H9 (cell line): ENCODE results near the gene CNNM1. TPM values are rescaled to one million over a fixed set of nuclear protein-coding genes. Genes with fewer than 3 reads are reported as not detected.

ENCODE experiments used
- DNase-seq: peaks from one replicate; pipeline ENCODE4 v3.0.0-alpha.2; 2017
- H2AFZ ChIP-seq: one replicate; pipeline ENCODE4 v1.6.1; 2013; ENCODE audit warnings: mild to moderate bottlenecking, low read length, control low read depth, moderate library complexity
- H2AK5ac ChIP-seq: 2 replicates; pipeline ENCODE4 v1.6.1; 2013; ENCODE audit warnings: low read length, control low read depth, mixed read lengths; ENCODE audit not compliant: insufficient read length
- H2BK120ac ChIP-seq: one replicate; pipeline ENCODE4 v1.6.1; 2013; ENCODE audit warnings: low read depth, mild to moderate bottlenecking, low read length, control low read depth, inconsistent platforms; ENCODE audit not compliant: poor library complexity, severe bottlenecking
- H2BK12ac ChIP-seq: 2 replicates; pipeline ENCODE4 v1.6.1; 2013; ENCODE audit warnings: low read length, control low read depth, mixed read lengths, low read depth; ENCODE audit not compliant: insufficient read length
- H2BK15ac ChIP-seq: 2 replicates; pipeline ENCODE4 v1.6.1; 2013; ENCODE audit warnings: low read depth, low read length, control low read depth
- H2BK20ac ChIP-seq: one replicate; pipeline ENCODE4 v1.6.1; 2013; ENCODE audit warnings: low read depth, mild to moderate bottlenecking, low read length, control low read depth, inconsistent platforms; ENCODE audit not compliant: poor library complexity, severe bottlenecking
- H2BK5ac ChIP-seq: 2 replicates; pipeline ENCODE4 v1.6.1; 2013; ENCODE audit warnings: low read length, control low read depth, mixed read lengths; ENCODE audit not compliant: insufficient read length
- H3K14ac ChIP-seq: 2 replicates; pipeline ENCODE4 v1.6.1; 2013; ENCODE audit warnings: low read length, control low read depth; ENCODE audit not compliant: insufficient read depth
- H3K18ac ChIP-seq: 2 replicates; pipeline ENCODE4 v1.6.1; 2013; ENCODE audit warnings: low read depth, mild to moderate bottlenecking, mixed read lengths, low read length, control low read depth; ENCODE audit not compliant: insufficient read length
- H3K23ac ChIP-seq: 2 replicates; pipeline ENCODE4 v1.6.1; 2013; ENCODE audit warnings: low read length, control low read depth, mixed read lengths, low read depth; ENCODE audit not compliant: insufficient read length
- H3K23me2 ChIP-seq: 2 replicates; pipeline ENCODE4 v1.6.1; 2013; ENCODE audit warnings: low read depth, mild to moderate bottlenecking, mixed read lengths, low read length, control low read depth; ENCODE audit not compliant: insufficient read length, poor library complexity, severe bottlenecking
- H3K27ac ChIP-seq: 2 replicates; pipeline ENCODE4 v1.5.1; 2013; ENCODE audit warnings: low read length, control low read depth, mixed read lengths, low read depth; ENCODE audit not compliant: insufficient read length
- H3K27me3 ChIP-seq: 2 replicates; pipeline ENCODE4 v1.6.1; 2013; ENCODE audit warnings: low read length, control low read depth, inconsistent platforms; ENCODE audit not compliant: insufficient read depth
- H3K4ac ChIP-seq: 2 replicates; pipeline ENCODE4 v1.6.1; 2013; ENCODE audit warnings: low read depth, mild to moderate bottlenecking, control low read depth, inconsistent platforms, low read length, moderate library complexity
- H3K4me1 ChIP-seq: 2 replicates; pipeline ENCODE4 v1.6.1; 2013; ENCODE audit warnings: low read length, control low read depth, inconsistent platforms; ENCODE audit not compliant: insufficient read depth
- H3K4me2 ChIP-seq: 2 replicates; pipeline ENCODE4 v1.6.1; 2013; ENCODE audit warnings: low read length, control low read depth, mixed read lengths; ENCODE audit not compliant: insufficient read length, insufficient read depth
- H3K56ac ChIP-seq: 2 replicates; pipeline ENCODE4 v1.6.1; 2013; ENCODE audit warnings: low read depth, mild to moderate bottlenecking, mixed read lengths, low read length, control low read depth; ENCODE audit not compliant: insufficient read length
- H3K79me1 ChIP-seq: 2 replicates; pipeline ENCODE4 v1.6.1; 2013; ENCODE audit warnings: low read depth, mild to moderate bottlenecking, moderate library complexity, low read length, control low read depth, inconsistent platforms; ENCODE audit not compliant: insufficient read depth, poor library complexity, severe bottlenecking
- H3K79me2 ChIP-seq: 2 replicates; pipeline ENCODE4 v1.6.1; 2013; ENCODE audit warnings: low read length, control low read depth, inconsistent platforms; ENCODE audit not compliant: insufficient read depth
- H3K9ac ChIP-seq: 2 replicates; pipeline ENCODE4 v1.6.1; 2013; ENCODE audit warnings: low read length, control low read depth, mixed read lengths; ENCODE audit not compliant: insufficient read length; ENCODE audit errors: extremely low read depth
- H3K9me3 ChIP-seq: one replicate; pipeline ENCODE4 v1.6.1; 2013; ENCODE audit warnings: low read depth, low read length, inconsistent platforms; ENCODE audit not compliant: control insufficient read depth
- H3T11ph ChIP-seq: one replicate; pipeline ENCODE4 v1.6.1; 2013; ENCODE audit warnings: mild to moderate bottlenecking, low read length, control low read depth, inconsistent platforms
- H4K20me1 ChIP-seq: one replicate; pipeline ENCODE4 v1.6.1; 2013; ENCODE audit not compliant: control insufficient read depth, insufficient read length, insufficient read depth
- H4K5ac ChIP-seq: 2 replicates; pipeline ENCODE4 v1.6.1; 2013; ENCODE audit warnings: low read depth, mild to moderate bottlenecking, mixed read lengths, low read length, control low read depth; ENCODE audit not compliant: insufficient read length
- H4K8ac ChIP-seq: replicated peaks from 2 replicates; pipeline ENCODE4 v1.6.1; 2013; ENCODE audit warnings: low read length, control low read depth, mixed read lengths, low read depth; ENCODE audit not compliant: insufficient read length
- H4K91ac ChIP-seq: 2 replicates; pipeline ENCODE4 v1.6.1; 2013; ENCODE audit warnings: low read depth, mild to moderate bottlenecking, moderate library complexity, mixed read lengths, low read length, control low read depth; ENCODE audit not compliant: insufficient read length
- H3K27ac Mint-ChIP-seq, 3 experiments: 2 replicates in 2 of 3; 3 replicates in 1 of 3; pipeline ENCODE4 v1.8.0; 2020 to 2021; ENCODE audit warnings: mixed read lengths in 3 of 3, mild to moderate bottlenecking in 1 of 3, moderate library complexity in 1 of 3
- H3K27me3 Mint-ChIP-seq: 2 replicates; pipeline ENCODE4 v1.8.0; 2021; ENCODE audit warnings: low read depth, mild to moderate bottlenecking, moderate library complexity, mixed read lengths
- H3K36me3 Mint-ChIP-seq, 3 experiments: 2 replicates in 2 of 3; 3 replicates in 1 of 3; pipeline ENCODE4 v1.8.0; 2020 to 2021; ENCODE audit warnings: low read depth in 3 of 3, mixed read lengths in 3 of 3; ENCODE audit not compliant: insufficient read depth in 1 of 3
- H3K4me1 Mint-ChIP-seq, 2 experiments: 2 replicates each; pipeline ENCODE4 v1.8.0; 2020; ENCODE audit warnings: mixed read lengths in 2 of 2
- H3K4me3 Mint-ChIP-seq, 2 experiments: 2 replicates in 1 of 2; 3 replicates in 1 of 2; pipeline ENCODE4 v1.8.0; 2020 to 2021; ENCODE audit warnings: mild to moderate bottlenecking in 2 of 2, mixed read lengths in 2 of 2, moderate library complexity in 1 of 2
- H3K9me3 Mint-ChIP-seq, 2 experiments: 2 replicates in 1 of 2; 3 replicates in 1 of 2; pipeline ENCODE4 v1.8.0; 2020; ENCODE audit warnings: mild to moderate bottlenecking in 2 of 2, mixed read lengths in 2 of 2, moderate library complexity in 1 of 2
- WGBS: extraction: QIAGEN DNeasy Blood & Tissue Kit; methylation state at CpG from one replicate; pipeline ENCODE4 v1.1.7; 2013; ENCODE audit warnings: missing lambda C conversion rate, low lambda C conversion rate, mixed read lengths; ENCODE audit not compliant: insufficient read length; ENCODE audit errors: extremely low coverage; 5-methylcytosine and 5-hydroxymethylcytosine counted together
- total RNA-seq: library from RNA; stranded (reverse); gene quantifications from 2 replicates; pipeline ENCODE4 v1.2.1, GENCODE V29; 2021
- TF ChIP-seq, protein P1 (sequence below): fragments of 200-600 bp; sonication (generic); conservative IDR thresholded peaks from 3 replicates; pipeline ENCODE4 v1.8.0; 2021; ENCODE audit warnings: antibody characterized with exemption, mild to moderate bottlenecking

The CNNM1 gene
- total RNA-seq, 1 experiment from 2014 or later, result 0.35 TPM

DNA sequence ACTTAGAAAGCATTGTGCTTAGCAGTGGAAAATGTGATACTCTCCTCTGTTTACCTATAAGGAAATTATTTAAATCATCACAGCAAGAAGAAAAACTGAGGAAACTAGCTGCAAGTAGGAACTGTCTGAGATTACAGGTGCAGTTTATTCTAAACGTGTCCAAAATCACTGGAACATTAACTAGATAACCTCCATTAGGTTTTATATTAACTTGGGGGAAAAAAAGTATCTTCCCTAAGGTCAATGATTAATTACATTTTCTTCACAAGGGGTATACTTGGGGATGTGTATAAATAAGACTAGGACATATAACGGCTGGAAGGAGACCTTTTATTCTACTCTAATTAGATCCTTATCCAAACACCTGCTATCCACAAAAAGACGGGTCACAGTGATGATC, 97.5 kb downstream of the CNNM1 start:
- H2BK15ac ChIP-seq, result no peak overlapping the region
- peaks cover 6% of the 10 kb centered on the region; the same call in 1 of the 2 replicates for H3K79me2 ChIP-seq
- H3K27me3 ChIP-seq, result no peaks in the 10 kb centered on the region
- H2BK12ac ChIP-seq, result no peak overlapping the region
- H4K20me1 ChIP-seq, result no peaks in the 10 kb centered on the region
- no peaks in the 10 kb centered on the region for H3K9me3 ChIP-seq
- H2AFZ ChIP-seq, result no peak overlapping the region
- no peak overlapping the region for H2AK5ac ChIP-seq
- no peak overlapping the region for H4K8ac ChIP-seq
- no peak for DNase-seq
- H3K23me2 ChIP-seq, result peaks cover 8% of the 10 kb centered on the region
- peaks cover 10% of the 10 kb centered on the region for H3K79me1 ChIP-seq
- Mint-ChIP-seq H3K27me3 (no peaks in the 10 kb centered on the region; the same call in 1 of the 2 replicates), H3K9me3 (no peaks in the 10 kb centered on the region), H3K4me3 (no peak overlapping the region), H3K27ac (no peak overlapping the region), H3K4me1 (peaks cover 11 to 25% of the 10 kb centered on the region in 2 experiments), H3K36me3 (peaks cover 0 to 16% (median 11%) of the 10 kb centered on the region in 3 experiments; a peak in 5 of 7 replicates)
- H3K4ac ChIP-seq, result no peak overlapping the region
- no peaks in the 10 kb centered on the region; the same call in 1 of the 2 replicates for H3K4me1 ChIP-seq
- no peak overlapping the region for H3T11ph ChIP-seq
- H2BK5ac ChIP-seq, result no peak overlapping the region
- no peak overlapping the region for H3K9ac ChIP-seq
- TF ChIP-seq, protein P1, sequence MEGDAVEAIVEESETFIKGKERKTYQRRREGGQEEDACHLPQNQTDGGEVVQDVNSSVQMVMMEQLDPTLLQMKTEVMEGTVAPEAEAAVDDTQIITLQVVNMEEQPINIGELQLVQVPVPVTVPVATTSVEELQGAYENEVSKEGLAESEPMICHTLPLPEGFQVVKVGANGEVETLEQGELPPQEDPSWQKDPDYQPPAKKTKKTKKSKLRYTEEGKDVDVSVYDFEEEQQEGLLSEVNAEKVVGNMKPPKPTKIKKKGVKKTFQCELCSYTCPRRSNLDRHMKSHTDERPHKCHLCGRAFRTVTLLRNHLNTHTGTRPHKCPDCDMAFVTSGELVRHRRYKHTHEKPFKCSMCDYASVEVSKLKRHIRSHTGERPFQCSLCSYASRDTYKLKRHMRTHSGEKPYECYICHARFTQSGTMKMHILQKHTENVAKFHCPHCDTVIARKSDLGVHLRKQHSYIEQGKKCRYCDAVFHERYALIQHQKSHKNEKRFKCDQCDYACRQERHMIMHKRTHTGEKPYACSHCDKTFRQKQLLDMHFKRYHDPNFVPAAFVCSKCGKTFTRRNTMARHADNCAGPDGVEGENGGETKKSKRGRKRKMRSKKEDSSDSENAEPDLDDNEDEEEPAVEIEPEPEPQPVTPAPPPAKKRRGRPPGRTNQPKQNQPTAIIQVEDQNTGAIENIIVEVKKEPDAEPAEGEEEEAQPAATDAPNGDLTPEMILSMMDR, result no peak
- H3K14ac ChIP-seq, result no peak overlapping the region
- no peak overlapping the region for H2BK120ac ChIP-seq
- no peak overlapping the region for H3K18ac ChIP-seq
- no peak overlapping the region for H3K4me2 ChIP-seq
- H3K23ac ChIP-seq, result no peak overlapping the region
- no peak overlapping the region for H4K5ac ChIP-seq
- no CpG with 5 or more reads among the region's 3 CpGs for WGBS
- no peak overlapping the region for H4K91ac ChIP-seq
- no peak overlapping the region for H3K27ac ChIP-seq
- no peak overlapping the region for H3K56ac ChIP-seq
- no peak overlapping the region for H2BK20ac ChIP-seq
